H1 (cell line): ENCODE data around the gene EEF1AKMT3. TPM values are rescaled to one million over a fixed set of nuclear protein-coding genes. Genes with fewer than 3 reads are reported as not detected.

Experiments
- CTCF ChIA-PET: fragments of 300-600 bp; sonication (Branson Sonifier 250); formaldehyde crosslinking; loops from one replicate; lab custom pipeline; 2021; ENCODE audit not compliant: partially characterized antibody; lab: Charles Lee
- POLR2A ChIA-PET: fragments of 300-600 bp; sonication (Branson Sonifier 250); formaldehyde crosslinking; loops from one replicate; lab custom pipeline; 2021; ENCODE audit warnings: inconsistent platforms; ENCODE audit not compliant: partially characterized antibody; lab: Charles Lee
- DNase-seq, 2 experiments: peaks; one replicate each; pipeline versions ENCODE4 v3.0.0 to v3.0.0-alpha.2; 2010 to 2022; ENCODE audit warnings: low spot score in 2 of 2, low read depth in 1 of 2, mixed read lengths in 1 of 2
- FAIRE-seq: peaks from 2 replicates; lab custom pipeline; 2011; peaks lifted over from hg19 to GRCh38; lab: Jason Lieb, UNC
- H2AFZ ChIP-seq: 2 replicates; pipeline ENCODE4 v1.8.1; 2012; ENCODE audit warnings: low read length, inconsistent platforms
- H2AK5ac ChIP-seq: 2 replicates; pipeline ENCODE4 v1.6.1; 2013; ENCODE audit warnings: low read depth, low read length
- H2BK120ac ChIP-seq: replicated peaks from 2 replicates; pipeline ENCODE3; 2013; ENCODE audit warnings: low read depth, low read length, inconsistent platforms
- H2BK12ac ChIP-seq: 2 replicates; pipeline ENCODE4 v1.6.1; 2013; ENCODE audit warnings: low read depth, low read length
- H2BK15ac ChIP-seq: 2 replicates; pipeline ENCODE4 v1.6.1; 2013; ENCODE audit warnings: low read length
- H2BK20ac ChIP-seq: 2 replicates; pipeline ENCODE4 v1.6.1; 2013; ENCODE audit warnings: low read length
- H2BK5ac ChIP-seq: 2 replicates; pipeline ENCODE4 v1.6.1; 2013; ENCODE audit warnings: low read depth, low read length
- H3K14ac ChIP-seq: 2 replicates; pipeline ENCODE4 v1.6.1; 2013; ENCODE audit warnings: inconsistent platforms; ENCODE audit not compliant: insufficient read length
- H3K18ac ChIP-seq: 2 replicates; pipeline ENCODE4 v1.6.1; 2013; ENCODE audit warnings: low read length; ENCODE audit errors: extremely low read depth
- H3K23ac ChIP-seq: 2 replicates; pipeline ENCODE4 v1.6.1; 2013; ENCODE audit warnings: inconsistent platforms; ENCODE audit not compliant: insufficient read length
- H3K23me2 ChIP-seq: 2 replicates; pipeline ENCODE4 v1.6.1; 2013; ENCODE audit warnings: low read depth, low read length
- H3K27ac ChIP-seq: 2 replicates; pipeline ENCODE4 v1.6.1; 2011; ENCODE audit warnings: low read depth, low read length, inconsistent platforms
- H3K27me3 ChIP-seq, 4 experiments: replicated peaks in 1 of 4; 1 replicate in 1 of 4; 2 replicates in 3 of 4; pipeline versions ENCODE4 v1.6.1 to v1.8.1; 2011 to 2013; ENCODE audit warnings: low read length in 3 of 4, mild to moderate bottlenecking in 3 of 4, inconsistent platforms in 2 of 4, mixed read lengths in 2 of 4, moderate library complexity in 1 of 4; ENCODE audit not compliant: control insufficient read depth in 3 of 4, insufficient read depth in 3 of 4; ENCODE audit errors: extremely low read depth in 1 of 4
- H3K36me3 ChIP-seq, 4 experiments: 2 replicates each; pipeline versions ENCODE4 v1.6.1 to v1.8.1; 2011 to 2013; ENCODE audit warnings: mild to moderate bottlenecking in 4 of 4, low read length in 3 of 4, moderate library complexity in 2 of 4, control low read depth in 1 of 4, inconsistent platforms in 1 of 4; ENCODE audit not compliant: insufficient read depth in 4 of 4, control insufficient read depth in 2 of 4
- H3K4ac ChIP-seq: replicated peaks from 2 replicates; pipeline ENCODE3; 2013; ENCODE audit warnings: low read length, low read depth, mixed read lengths, inconsistent platforms; ENCODE audit not compliant: insufficient read length
- H3K4me1 ChIP-seq, 4 experiments: replicated peaks in 1 of 4; 1 replicate in 1 of 4; 2 replicates in 3 of 4; pipeline versions ENCODE4 v1.6.1 to v1.8.1; 2011 to 2013; ENCODE audit warnings: low read length in 3 of 4, inconsistent platforms in 2 of 4, mixed read lengths in 1 of 4; ENCODE audit not compliant: insufficient read depth in 4 of 4, control insufficient read depth in 3 of 4
- H3K4me2 ChIP-seq, 2 experiments: 2 replicates each; pipeline versions ENCODE4 v1.6.1 to v1.8.1; 2011 to 2013; ENCODE audit warnings: low read depth in 2 of 2, low read length in 2 of 2, control low read depth in 1 of 2, inconsistent platforms in 1 of 2, mild to moderate bottlenecking in 1 of 2; ENCODE audit not compliant: insufficient read depth in 1 of 2
- H3K4me3 ChIP-seq, 4 experiments: fragments of 200-600, 300-600 bp in 1 of 4; sonication (generic), shearing (Covaris generic), sonication (Bioruptor Twin) in 1 of 4; 2 replicates each; pipeline versions ENCODE4 v1.5.1 to v1.8.1; 2011 to 2016; ENCODE audit warnings: low read length in 4 of 4, low read depth in 3 of 4, control low read depth in 2 of 4, inconsistent platforms in 2 of 4, mild to moderate bottlenecking in 2 of 4, mixed read lengths in 1 of 4, moderate library complexity in 1 of 4; ENCODE audit not compliant: insufficient read depth in 2 of 4; ENCODE audit errors: extremely low read depth in 1 of 4
- H3K56ac ChIP-seq: replicated peaks from 2 replicates; pipeline ENCODE3; 2013; ENCODE audit warnings: low read depth, mild to moderate bottlenecking, mixed read lengths, low read length, inconsistent platforms; ENCODE audit not compliant: insufficient read length
- H3K79me1 ChIP-seq: 2 replicates; pipeline ENCODE4 v1.6.1; 2013; ENCODE audit warnings: low read depth, low read length, control low read depth
- H3K79me2 ChIP-seq, 2 experiments: 2 replicates each; pipeline versions ENCODE4 v1.6.1 to v1.8.1; 2012 to 2013; ENCODE audit warnings: low read length in 2 of 2, mild to moderate bottlenecking in 2 of 2, inconsistent platforms in 1 of 2; ENCODE audit not compliant: insufficient read depth in 2 of 2, control insufficient read depth in 1 of 2
- H3K9ac ChIP-seq, 4 experiments: replicated peaks in 1 of 4; 1 replicate in 1 of 4; 2 replicates in 3 of 4; pipeline versions ENCODE4 v1.6.1 to v1.8.1; 2011 to 2013; ENCODE audit warnings: low read depth in 3 of 4, low read length in 3 of 4, control low read depth in 2 of 4, mild to moderate bottlenecking in 2 of 4, moderate library complexity in 2 of 4, inconsistent platforms in 1 of 4; ENCODE audit errors: extremely low read depth in 1 of 4
- H3K9me3 ChIP-seq, 2 experiments: 2 replicates each; pipeline versions ENCODE4 v1.6.1 to v1.8.1; 2012 to 2013; ENCODE audit warnings: mild to moderate bottlenecking in 2 of 2, moderate library complexity in 2 of 2, control low read depth in 1 of 2, inconsistent platforms in 1 of 2, low read depth in 1 of 2, low read length in 1 of 2, mixed read lengths in 1 of 2; ENCODE audit not compliant: insufficient read depth in 2 of 2
- H4K20me1 ChIP-seq, 2 experiments: replicated peaks in 1 of 2; 2 replicates each; pipeline versions ENCODE3 to v1.8.1; 2011 to 2013; ENCODE audit warnings: inconsistent platforms in 2 of 2, low read length in 2 of 2, mild to moderate bottlenecking in 1 of 2; ENCODE audit not compliant: insufficient read depth in 2 of 2, control insufficient read depth in 1 of 2
- H4K5ac ChIP-seq: 2 replicates; pipeline ENCODE4 v1.6.1; 2013; ENCODE audit warnings: low read length, low read depth, mixed read lengths, inconsistent platforms; ENCODE audit not compliant: insufficient read length
- H4K8ac ChIP-seq: 2 replicates; pipeline ENCODE4 v1.8.0; 2013; ENCODE audit warnings: mild to moderate bottlenecking, moderate library complexity, low read length, inconsistent platforms; ENCODE audit not compliant: insufficient read depth; ENCODE audit errors: extremely low read depth
- H4K91ac ChIP-seq: replicated peaks from 2 replicates; pipeline ENCODE3; 2013; ENCODE audit warnings: low read length, mixed read lengths, inconsistent platforms; ENCODE audit not compliant: insufficient read length
- EP300 ChIP-seq, 2 experiments: IDR thresholded peaks; 1 replicate in 1 of 2; 2 replicates in 1 of 2; pipeline ENCODE4 v1.6.1; 2011 to 2012; ENCODE audit warnings: low read depth in 2 of 2, low read length in 2 of 2, mild to moderate bottlenecking in 2 of 2, borderline replicate concordance in 1 of 2, inconsistent platforms in 1 of 2, moderate library complexity in 1 of 2
- GTF2F1 ChIP-seq: IDR thresholded peaks from 2 replicates; pipeline ENCODE4 v1.6.1; 2012; ENCODE audit warnings: low read depth, low read length, improper control_type of control experiment, borderline replicate concordance
- KDM4A ChIP-seq: IDR thresholded peaks from one replicate; pipeline ENCODE4 v1.7.1; 2012; ENCODE audit warnings: low read depth, mild to moderate bottlenecking, moderate library complexity, low read length, inconsistent platforms; ENCODE audit not compliant: severe bottlenecking
- NANOG ChIP-seq: IDR thresholded peaks from 2 replicates; pipeline ENCODE4 v1.6.1; 2011; ENCODE audit warnings: low read length, low read depth, mild to moderate bottlenecking, inconsistent platforms; ENCODE audit not compliant: insufficient read depth, poor library complexity, severe bottlenecking
- NRF1 ChIP-seq: IDR thresholded peaks from 2 replicates; pipeline ENCODE4 v1.6.1; 2011; ENCODE audit warnings: mild to moderate bottlenecking, low read depth, low read length, improper control_type of control experiment
- RAD21 ChIP-seq, 2 experiments: IDR thresholded peaks in 1 of 2; conservative IDR thresholded peaks in 1 of 2; 2 replicates each; pipeline ENCODE4 v1.6.1; 2011; ENCODE audit warnings: low read depth in 2 of 2, low read length in 2 of 2, improper control_type of control experiment in 1 of 2, inconsistent platforms in 1 of 2, mild to moderate bottlenecking in 1 of 2, moderate library complexity in 1 of 2
- SIRT6 ChIP-seq: IDR thresholded peaks from one replicate; pipeline ENCODE4 v1.7.1; 2012; ENCODE audit warnings: low read length, inconsistent platforms
- SP2 ChIP-seq: IDR thresholded peaks from 2 replicates; pipeline ENCODE4 v1.6.1; 2012; ENCODE audit warnings: mild to moderate bottlenecking, low read length, inconsistent platforms
- SUZ12 ChIP-seq: fragments of 200-600 bp; sonication (generic); IDR thresholded peaks from 2 replicates; pipeline ENCODE4 v1.6.1; 2012; ENCODE audit warnings: mild to moderate bottlenecking, inconsistent platforms, low read length, moderate library complexity, mixed read lengths
- TAF1 ChIP-seq: IDR thresholded peaks from 2 replicates; pipeline ENCODE4 v1.6.1; 2011; ENCODE audit warnings: mild to moderate bottlenecking, low read depth, low read length
- WGBS, 2 experiments: shearing (Covaris generic) in 1 of 2; methylation state at CpG; one replicate each; pipeline versions ENCODE4 v1.1.6 to v1.1.7; 2013 to 2015; ENCODE audit warnings: low lambda C conversion rate in 2 of 2, mixed read lengths in 2 of 2, inconsistent platforms in 1 of 2, low coverage in 1 of 2, missing lambda C conversion rate in 1 of 2; ENCODE audit not compliant: insufficient replicate concordance in 2 of 2, insufficient coverage in 1 of 2, insufficient read length in 1 of 2; ENCODE audit errors: extremely low coverage in 1 of 2, missing lambda C conversion rate in 1 of 2; 5-methylcytosine and 5-hydroxymethylcytosine counted together
- polyA plus RNA-seq, 7 experiments: library from polyadenylated mRNA; depleted of rRNA in 3 of 7; stranded (reverse) in 5 of 7; unstranded in 2 of 7; fragments of >200 nt in 5 of 7; fragments of 200-250 nt in 2 of 7; gene quantifications; 1 replicate in 5 of 7; 2 replicates in 1 of 7; 4 replicates in 1 of 7; pipeline versions ENCODE4 v1.2.1 to v1.2.3, GENCODE V29; 2011 to 2013; ENCODE audit warnings: missing spikeins in 2 of 7, mixed read lengths in 2 of 7
- total RNA-seq: library from RNA; stranded (reverse); fragmentation: NEBNext Ultra II Directional; extraction: Animal tissue kit (Norgen Biotek cat#: 25700); gene quantifications from 2 replicates; pipeline ENCODE4 v1.2.1, GENCODE V29; 2021

EEF1AKMT3 gene
- total and polyA plus RNA-seq, 2 of the 8 experiments (the other 6 are each of a cell fraction or from before 2014, with no cell fraction given), result 3.1 to 4.4 TPM

GRCh38 chr12:57724003-57724935 is 48.1 kb upstream of the EEF1AKMT3 start:
- Histone ChIP-seq H4K91ac (no peak overlapping the region), H2BK5ac (no peak overlapping the region), H4K5ac (no peak overlapping the region), H3K23me2 (peaks cover 12% of the 10 kb centered on the region; the same call in 1 of the 2 replicates), H3K27ac (no peak overlapping the region), H2BK12ac (0 out of 2 replicates have a peak overlapping the region, but pooled peaks have one; percentile 43), H2BK15ac (no peak overlapping the region), H3K14ac (no peak overlapping the region), H4K8ac (no peak overlapping the region), H3K36me3 (peaks cover 0 to 3% (median under 1%) of the 10 kb centered on the region in 4 experiments; a peak in 3 of 8 replicates), H2AFZ (no peak overlapping the region), H3K23ac (no peak overlapping the region), H2AK5ac (no peak overlapping the region), H3K9ac (no peak overlapping the region), H3K27me3 (peaks cover 18 to 50% (median 38%) of the 10 kb centered on the region in 4 experiments), H3K79me1 (no peaks in the 10 kb centered on the region), H3K56ac (no peak overlapping the region), H4K20me1 (peaks cover 2 to 7% of the 10 kb centered on the region in 2 experiments), H3K9me3 (no peaks in the 10 kb centered on the region), H2BK120ac (no peak overlapping the region), H3K18ac (no peak overlapping the region), H3K4me1 (peaks cover 0 to 20% (median 13%) of the 10 kb centered on the region in 4 experiments; a peak in 5 of 7 replicates), H3K4me2 (no peak overlapping the region), H3K79me2 (no peaks in the 10 kb centered on the region), H3K4ac (no peak overlapping the region), H2BK20ac (no peak overlapping the region), H3K4me3 (no peak overlapping the region)
- DNase-seq (peak in 1 of 2 experiments; percentile 42), FAIRE-seq (no peak)
- POLR2A ChIA-PET, result interaction anchor here (0.7 to 7.4 kb wide), 9 partner anchors 8 to 141 kb away, joined by 3 to 59 read pairs (median 4); partner anchors contain the start of genes AGAP2 and CYP27B1
- 82% methylated on average over 11 of the region's 12 CpGs; no CpG with 5 or more reads in 1 of the 2 experiments for WGBS, 2 experiments
- CTCF ChIA-PET, result interaction anchor here (0.6 to 11.7 kb wide), 8 partner anchors 11 to 303 kb away, joined by 3 to 149 read pairs (median 4); partner anchors contain the start of genes AGAP2 and OS9
- TF ChIP-seq SP2, result no peak
- TF ChIP-seq KDM4A, result no peak
- no peak for TF ChIP-seq NRF1
- no peak for TF ChIP-seq SIRT6
- no peak for TF ChIP-seq TAF1
- TF ChIP-seq GTF2F1, result no peak
- no peak for TF ChIP-seq EP300 (IDR thresholded peaks at IDR 0.05; ENCODE audit: borderline replicate concordance in 1 of 2, low read depth in 2 of 2, low read length in 2 of 2)
- no peak for TF ChIP-seq RAD21 (IDR thresholded peaks at IDR 0.05 in 1 of 2, conservative IDR thresholded peaks at IDR 0.05 in 1 of 2; ENCODE audit: low read depth in 2 of 2, low read length in 2 of 2)
- no peak for TF ChIP-seq SUZ12
- TF ChIP-seq NANOG, result no peak
